ENCODE results near the gene AGPAT1. TPM values are rescaled to one million over a fixed set of nuclear protein-coding genes. Genes with fewer than 3 reads are reported as not detected.

AGPAT1 gene
- total RNA-seq, 6 donors from 2014 or later, result 25.9 to 54.5 (median 32.6) TPM

- Histone ChIP-seq H3K27me3 (no peaks in the 10 kb centered on the region), H3K9me3 (no peaks in the 10 kb centered on the region), H3K36me3 (peaks cover 0 to 38% (median 5%) of the 10 kb centered on the region in 4 donors), H3K4me1 (no peaks in the 10 kb centered on the region), H3K27ac (no peak overlapping the region), H3K4me3 (no peak overlapping the region)
- no peak for DNase-seq
- WGBS, 2 donors, result 89 to 92% methylated on average over 1 of the region's 1 CpG
- no peak for TF ChIP-seq POLR2A (IDR thresholded peaks at IDR 0.05)
- TF ChIP-seq EP300 (IDR thresholded peaks at IDR 0.05), result no peak
- TF ChIP-seq POLR2AphosphoS5 (IDR thresholded peaks at IDR 0.05), result no peak
- TF ChIP-seq, protein P1, sequence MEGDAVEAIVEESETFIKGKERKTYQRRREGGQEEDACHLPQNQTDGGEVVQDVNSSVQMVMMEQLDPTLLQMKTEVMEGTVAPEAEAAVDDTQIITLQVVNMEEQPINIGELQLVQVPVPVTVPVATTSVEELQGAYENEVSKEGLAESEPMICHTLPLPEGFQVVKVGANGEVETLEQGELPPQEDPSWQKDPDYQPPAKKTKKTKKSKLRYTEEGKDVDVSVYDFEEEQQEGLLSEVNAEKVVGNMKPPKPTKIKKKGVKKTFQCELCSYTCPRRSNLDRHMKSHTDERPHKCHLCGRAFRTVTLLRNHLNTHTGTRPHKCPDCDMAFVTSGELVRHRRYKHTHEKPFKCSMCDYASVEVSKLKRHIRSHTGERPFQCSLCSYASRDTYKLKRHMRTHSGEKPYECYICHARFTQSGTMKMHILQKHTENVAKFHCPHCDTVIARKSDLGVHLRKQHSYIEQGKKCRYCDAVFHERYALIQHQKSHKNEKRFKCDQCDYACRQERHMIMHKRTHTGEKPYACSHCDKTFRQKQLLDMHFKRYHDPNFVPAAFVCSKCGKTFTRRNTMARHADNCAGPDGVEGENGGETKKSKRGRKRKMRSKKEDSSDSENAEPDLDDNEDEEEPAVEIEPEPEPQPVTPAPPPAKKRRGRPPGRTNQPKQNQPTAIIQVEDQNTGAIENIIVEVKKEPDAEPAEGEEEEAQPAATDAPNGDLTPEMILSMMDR (IDR thresholded peaks at IDR 0.05), result no peak
- ATAC-seq (ENCODE audit: low FRiP score in 2 of 2), result no peak
Observed at GRCh38 chr6:32208996-32209395, 33.1 kb upstream of the AGPAT1 start.

- no peak for TF ChIP-seq EP300 (IDR thresholded peaks at IDR 0.05)
- TF ChIP-seq POLR2A (IDR thresholded peaks at IDR 0.05), result no peak
- TF ChIP-seq, protein P1 (IDR thresholded peaks at IDR 0.05), result no peak
- TF ChIP-seq POLR2AphosphoS5 (IDR thresholded peaks at IDR 0.05), result no peak
- Histone ChIP-seq H3K27ac (no peak overlapping the region), H3K36me3 (peaks cover 0 to 52% (median 10%) of the 10 kb centered on the region in 4 donors), H3K27me3 (no peaks in the 10 kb centered on the region), H3K4me1 (no peaks in the 10 kb centered on the region), H3K4me3 (no peak overlapping the region), H3K9me3 (no peaks in the 10 kb centered on the region)
- no peak for DNase-seq
- no peak for ATAC-seq (ENCODE audit: low FRiP score in 2 of 2)
- 84 to 97% methylated on average over 2 of the region's 3 CpGs for WGBS, 2 donors
Observed at GRCh38 chr6:32204268-32204715, 28.4 kb upstream of the AGPAT1 start.

- ATAC-seq (ENCODE audit: low FRiP score in 2 of 2) (no peak), DNase-seq (no peak)
- Histone ChIP-seq H3K4me1 (no peaks in the 10 kb centered on the region), H3K36me3 (peaks cover 0 to 53% (median 10%) of the 10 kb centered on the region in 4 donors), H3K27ac (no peak overlapping the region), H3K9me3 (no peaks in the 10 kb centered on the region), H3K4me3 (no peak overlapping the region), H3K27me3 (no peaks in the 10 kb centered on the region)
- TF ChIP-seq, protein P1 (IDR thresholded peaks at IDR 0.05), result no peak
- TF ChIP-seq EP300 (IDR thresholded peaks at IDR 0.05) (no peak), POLR2A (IDR thresholded peaks at IDR 0.05) (no peak), POLR2AphosphoS5 (IDR thresholded peaks at IDR 0.05) (no peak)
- WGBS, 2 donors, result 89 to 95% methylated on average over 9 of the region's 9 CpGs
Observed at GRCh38 chr6:32203426-32204267, 27.8 kb upstream of the AGPAT1 start.

DNA sequence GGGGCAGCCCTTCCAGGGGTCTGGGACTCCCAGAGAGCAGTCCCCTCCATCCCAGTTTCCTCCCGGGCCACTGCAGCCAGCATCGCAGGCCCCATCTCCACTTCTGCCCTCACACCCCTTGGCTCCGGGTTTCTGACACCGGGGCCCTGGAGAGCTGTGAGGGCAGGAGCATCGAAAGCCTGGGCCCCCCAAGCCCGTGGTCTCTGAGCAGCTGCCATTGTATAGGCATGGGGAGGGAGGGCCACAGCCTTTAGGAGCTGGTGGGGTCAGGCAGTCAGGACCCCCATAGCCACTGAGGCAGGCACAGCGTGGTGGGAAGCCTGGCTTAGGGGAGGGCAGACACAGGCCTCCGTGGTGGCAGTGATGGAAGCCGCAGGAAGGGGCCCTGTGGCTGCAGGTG is 26.3 kb upstream of the AGPAT1 start:
- Histone ChIP-seq H3K27me3 (no peaks in the 10 kb centered on the region), H3K4me3 (no peak overlapping the region), H3K36me3 (peaks cover 0 to 59% (median 10%) of the 10 kb centered on the region in 4 donors), H3K27ac (peak overlapping the region in 1 of 4 donors; percentile 9), H3K9me3 (no peaks in the 10 kb centered on the region), H3K4me1 (peaks cover 3 to 5% (median 4%) of the 10 kb centered on the region in 4 donors)
- no peak for DNase-seq
- no peak for TF ChIP-seq POLR2A (IDR thresholded peaks at IDR 0.05)
- TF ChIP-seq EP300 (IDR thresholded peaks at IDR 0.05), result no peak
- TF ChIP-seq, protein P1 (IDR thresholded peaks at IDR 0.05), result no peak
- no peak for TF ChIP-seq POLR2AphosphoS5 (IDR thresholded peaks at IDR 0.05)
- WGBS, 2 donors, result 86 to 91% methylated on average over 8 to 9 of the region's 9 CpGs
- ATAC-seq (ENCODE audit: low FRiP score in 2 of 2), result no peak

Data from upper lobe of left lung (tissue), 6 donors.